ENCODE results near the gene TMEM232.

TMEM232 gene

GRCh38 chr5:110383231-110383630 is 343.2 kb downstream of the TMEM232 start:
- no peak for DNase-seq

- DNase-seq: no peak
Observed at GRCh38 chr5:110377943-110378342, 348.5 kb downstream of the TMEM232 start.

GRCh38 chr5:110377361-110377760 is 349.1 kb downstream of the TMEM232 start:
- DNase-seq: no peak

- no peak for DNase-seq
Observed at GRCh38 chr5:110376281-110376951, 350.1 kb downstream of the TMEM232 start.

- peak; percentile 10 to 20 for DNase-seq
Observed at GRCh38 chr5:110371725-110372041, 354.8 kb downstream of the TMEM232 start.

- DNase-seq: no peak
Observed at GRCh38 chr5:110371011-110371724, 355.3 kb downstream of the TMEM232 start.

All from inflammatory macrophage (primary cell).